ENCODE data around the gene MYMX.
A peak's percentile ranks its signal among the peaks of the same experiment; 100 is the strongest.

Gene MYMX

DNA sequence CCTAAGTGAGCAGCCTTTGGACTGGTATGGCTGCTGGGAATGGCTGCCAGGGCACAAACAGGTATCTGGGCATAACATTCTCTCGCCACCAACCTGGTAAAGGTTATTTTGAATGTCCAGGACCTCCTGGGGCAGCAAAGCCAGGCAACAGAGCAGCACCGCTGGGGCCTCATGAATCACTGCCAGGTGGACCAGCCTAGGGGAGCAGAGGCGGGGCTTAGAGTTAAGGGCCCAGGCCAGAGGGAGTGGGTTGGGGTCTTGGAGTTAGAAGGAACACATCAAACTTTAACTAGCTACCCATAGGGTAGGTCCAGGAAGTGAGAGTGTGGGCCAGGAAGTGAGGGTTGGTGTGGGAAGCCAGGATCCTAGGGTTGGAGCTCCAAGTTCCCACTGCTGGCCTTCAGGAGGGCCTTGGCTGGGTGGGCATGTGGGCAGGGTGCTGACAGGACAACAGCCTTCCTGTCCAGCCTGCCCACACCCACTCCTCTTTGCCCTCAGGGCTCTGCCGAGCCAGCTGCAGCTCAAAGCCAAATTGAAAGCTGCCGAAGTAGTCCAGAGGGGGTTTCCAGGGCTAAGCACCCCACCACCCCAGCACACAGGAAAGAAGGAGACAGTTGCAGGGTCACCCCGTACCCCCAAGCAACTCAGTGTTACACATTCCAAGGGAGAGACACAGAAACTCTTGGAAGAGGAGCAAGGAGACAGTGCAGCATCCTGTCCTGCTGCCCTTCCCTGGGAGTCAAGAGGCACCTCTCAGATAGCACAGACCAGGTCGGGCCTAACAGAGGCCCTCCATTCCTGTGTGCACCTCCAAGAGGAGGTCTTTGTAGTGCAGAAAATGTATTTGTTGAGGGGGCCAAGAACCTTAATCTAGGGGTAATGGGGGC is 46.0 kb downstream of the MYMX start:
- no peak overlapping the region for H3K27ac ChIP-seq
- no peaks in the 10 kb centered on the region for H3K36me3 ChIP-seq (ENCODE audit: control insufficient read depth, insufficient read depth, low read length)
- H3K4me2 ChIP-seq (ENCODE audit: low read length): no peak overlapping the region
- no peaks in the 10 kb centered on the region for H3K79me2 ChIP-seq
- no peak overlapping the region for H3K9ac ChIP-seq
- no peak overlapping the region for H3K4me3 ChIP-seq (ENCODE audit: low read depth, low read length)
- TF ChIP-seq, protein P1, sequence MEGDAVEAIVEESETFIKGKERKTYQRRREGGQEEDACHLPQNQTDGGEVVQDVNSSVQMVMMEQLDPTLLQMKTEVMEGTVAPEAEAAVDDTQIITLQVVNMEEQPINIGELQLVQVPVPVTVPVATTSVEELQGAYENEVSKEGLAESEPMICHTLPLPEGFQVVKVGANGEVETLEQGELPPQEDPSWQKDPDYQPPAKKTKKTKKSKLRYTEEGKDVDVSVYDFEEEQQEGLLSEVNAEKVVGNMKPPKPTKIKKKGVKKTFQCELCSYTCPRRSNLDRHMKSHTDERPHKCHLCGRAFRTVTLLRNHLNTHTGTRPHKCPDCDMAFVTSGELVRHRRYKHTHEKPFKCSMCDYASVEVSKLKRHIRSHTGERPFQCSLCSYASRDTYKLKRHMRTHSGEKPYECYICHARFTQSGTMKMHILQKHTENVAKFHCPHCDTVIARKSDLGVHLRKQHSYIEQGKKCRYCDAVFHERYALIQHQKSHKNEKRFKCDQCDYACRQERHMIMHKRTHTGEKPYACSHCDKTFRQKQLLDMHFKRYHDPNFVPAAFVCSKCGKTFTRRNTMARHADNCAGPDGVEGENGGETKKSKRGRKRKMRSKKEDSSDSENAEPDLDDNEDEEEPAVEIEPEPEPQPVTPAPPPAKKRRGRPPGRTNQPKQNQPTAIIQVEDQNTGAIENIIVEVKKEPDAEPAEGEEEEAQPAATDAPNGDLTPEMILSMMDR (IDR thresholded peaks at IDR 0.05): no peak
- no peaks in the 10 kb centered on the region for H3K27me3 ChIP-seq (ENCODE audit: control insufficient read depth, insufficient read depth, low read length)
- H3K4me1 ChIP-seq: peaks cover 18% of the 10 kb centered on the region
- H2AFZ ChIP-seq: no peak overlapping the region
- no peaks in the 10 kb centered on the region for H3K9me3 ChIP-seq (ENCODE audit: control insufficient read depth, low read length)

DNA sequence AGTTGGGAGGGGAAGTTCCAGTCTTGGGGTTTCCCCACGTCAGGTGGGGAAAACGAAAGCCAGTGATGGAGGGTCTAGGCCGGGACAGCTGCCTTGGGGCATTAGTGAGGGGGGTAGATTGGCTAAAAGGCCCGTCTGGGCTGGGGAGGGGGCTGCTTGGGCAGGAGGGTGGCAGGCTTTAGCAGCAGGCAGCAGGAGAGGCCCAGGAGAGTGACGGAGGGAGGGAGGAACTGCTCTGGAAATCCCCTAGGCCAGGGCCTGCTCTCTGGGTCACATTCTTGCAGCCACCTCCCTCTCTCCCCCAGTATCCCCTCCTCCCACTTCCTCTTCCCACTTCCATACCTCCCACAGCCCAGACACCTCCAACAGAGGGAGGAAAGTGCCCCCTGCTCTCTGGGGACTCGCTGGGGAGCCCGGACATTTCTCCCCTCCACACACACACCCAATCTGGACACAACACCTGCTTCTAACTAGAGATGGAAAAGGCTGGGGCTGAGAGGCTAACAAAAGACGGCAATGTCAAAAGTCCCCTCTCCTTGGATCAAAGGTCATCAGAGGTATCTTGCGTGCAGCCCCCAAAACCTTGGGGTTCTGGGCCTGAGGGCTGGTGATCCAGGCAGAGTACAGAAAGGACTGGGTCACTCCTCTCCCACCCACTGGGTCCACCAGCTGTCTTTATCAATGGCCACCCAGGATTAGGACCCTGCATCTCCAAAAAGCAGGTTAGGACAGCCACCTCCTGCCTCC is 46.8 kb downstream of the MYMX start:
- no peak overlapping the region for H3K27ac ChIP-seq
- no peaks in the 10 kb centered on the region for H3K9me3 ChIP-seq (ENCODE audit: control insufficient read depth, low read length)
- peak overlapping the region; percentile 71 for H3K4me3 ChIP-seq (ENCODE audit: low read depth, low read length)
- H3K79me2 ChIP-seq: no peaks in the 10 kb centered on the region
- no peak overlapping the region for H2AFZ ChIP-seq
- H3K27me3 ChIP-seq (ENCODE audit: control insufficient read depth, insufficient read depth, low read length): no peaks in the 10 kb centered on the region
- H3K36me3 ChIP-seq (ENCODE audit: control insufficient read depth, insufficient read depth, low read length): no peaks in the 10 kb centered on the region
- peaks cover 15% of the 10 kb centered on the region for H3K4me1 ChIP-seq
- peak overlapping the region; percentile 92 for H3K4me2 ChIP-seq (ENCODE audit: low read length)
- H3K9ac ChIP-seq: no peak overlapping the region
- TF ChIP-seq, protein P1 (IDR thresholded peaks at IDR 0.05): no peak

DNA sequence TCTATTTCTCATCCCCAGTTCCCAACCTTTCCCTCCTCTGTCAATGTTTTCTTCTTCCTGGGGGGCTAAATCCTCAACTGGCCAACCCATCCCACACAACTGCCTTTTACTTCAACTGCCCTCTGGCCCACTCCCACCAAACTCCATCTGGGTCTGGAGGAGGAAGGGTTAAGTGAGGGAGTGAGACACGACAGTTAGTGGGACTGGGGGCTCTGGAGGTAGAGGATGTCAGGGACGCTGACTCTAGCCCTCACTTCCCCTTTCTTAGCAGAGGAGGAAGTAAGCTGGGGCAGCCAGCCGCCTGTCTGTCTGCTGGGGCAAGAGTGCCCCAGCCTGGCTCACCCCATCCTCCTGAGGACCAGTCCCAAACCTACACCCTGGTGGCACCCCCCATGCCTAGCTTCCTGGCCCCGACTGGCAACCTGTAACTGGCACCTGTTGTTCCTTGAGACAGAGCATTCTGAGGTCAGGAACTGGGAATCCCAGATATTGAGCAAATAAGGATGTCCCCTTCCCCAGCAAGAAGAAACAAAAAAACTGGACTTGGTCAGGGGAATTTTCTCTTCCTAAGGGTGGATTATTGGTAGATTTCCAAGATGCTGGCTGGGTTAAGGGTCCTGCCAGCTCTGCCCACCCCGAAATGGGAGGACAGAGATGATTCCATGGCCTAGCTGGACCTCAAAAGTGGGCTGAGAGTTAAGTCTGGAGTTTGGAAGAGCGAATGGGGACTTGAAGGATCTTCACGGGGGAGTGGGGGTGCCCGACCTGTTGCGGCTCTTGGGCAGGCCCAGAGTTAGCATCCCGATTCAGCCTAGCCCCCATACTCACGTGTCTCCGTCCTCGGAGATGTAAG is 47.7 kb downstream of the MYMX start:
- no peaks in the 10 kb centered on the region for H3K36me3 ChIP-seq (ENCODE audit: control insufficient read depth, insufficient read depth, low read length)
- peaks cover 15% of the 10 kb centered on the region for H3K4me1 ChIP-seq
- H2AFZ ChIP-seq: peak overlapping the region; percentile 93
- H3K4me2 ChIP-seq (ENCODE audit: low read length): peak overlapping the region; percentile 92
- TF ChIP-seq, protein P1 (IDR thresholded peaks at IDR 0.05): no peak
- no peaks in the 10 kb centered on the region for H3K9me3 ChIP-seq (ENCODE audit: control insufficient read depth, low read length)
- H3K4me3 ChIP-seq (ENCODE audit: low read depth, low read length): peak overlapping the region; percentile 71
- peak overlapping the region; percentile 29 for H3K9ac ChIP-seq
- H3K27me3 ChIP-seq (ENCODE audit: control insufficient read depth, insufficient read depth, low read length): no peaks in the 10 kb centered on the region
- H3K27ac ChIP-seq: peak overlapping the region; percentile 40
- H3K79me2 ChIP-seq: no peaks in the 10 kb centered on the region

DNA sequence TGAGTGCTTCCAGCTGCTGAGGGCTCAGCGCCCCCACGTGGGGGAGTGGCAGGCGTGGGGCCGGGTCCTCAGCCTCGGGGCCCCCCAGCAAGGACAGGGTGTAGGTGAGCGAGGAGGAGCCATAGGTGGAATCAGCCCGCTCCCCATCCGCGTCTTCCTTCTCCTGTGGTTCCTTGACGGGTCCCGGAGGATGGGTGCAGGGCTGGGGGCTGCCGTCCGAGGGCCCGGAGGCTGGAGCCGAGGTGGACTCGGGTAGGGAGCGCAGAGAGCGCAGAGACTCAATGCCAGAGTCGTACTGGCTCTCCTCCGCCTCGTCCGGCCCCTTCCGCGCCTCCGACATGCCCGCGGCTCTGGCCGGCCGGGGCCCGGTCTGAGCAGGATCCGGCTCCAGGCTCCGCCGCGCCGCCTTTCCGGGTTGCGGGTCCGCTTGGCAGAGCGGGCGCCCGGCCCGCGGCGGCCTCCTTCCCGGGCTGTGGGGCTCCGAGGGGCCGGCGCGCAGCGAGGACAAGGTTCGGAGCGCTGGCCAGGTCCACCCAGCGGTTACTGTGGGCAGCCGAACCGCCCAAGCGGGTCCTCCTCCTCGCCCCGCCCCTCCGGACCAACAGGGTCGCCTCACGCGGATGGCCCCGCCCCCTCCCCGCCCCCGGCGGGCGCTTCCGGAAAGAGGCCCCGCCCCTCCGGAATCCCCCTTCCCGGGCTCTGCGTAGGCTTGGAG is 48.4 kb downstream of the MYMX start, which contains the start of gene NFKBIE:
Gene NFKBIE, minus strand, starts transcription at position 545 of the 715 bp plus-strand sequence. Its CDS starts 205 bp downstream, at position 340.
- no peaks in the 10 kb centered on the region for H3K36me3 ChIP-seq (ENCODE audit: control insufficient read depth, insufficient read depth, low read length)
- H3K9ac ChIP-seq: peak within 1 kb of the TSS; percentile 29
- H3K79me2 ChIP-seq: no peaks in the 10 kb centered on the region
- no peaks in the 10 kb centered on the region for H3K27me3 ChIP-seq (ENCODE audit: control insufficient read depth, insufficient read depth, low read length)
- H3K4me1 ChIP-seq: peaks cover 15% of the 10 kb centered on the region
- no peaks in the 10 kb centered on the region for H3K9me3 ChIP-seq (ENCODE audit: control insufficient read depth, low read length)
- peak within 1 kb of the TSS; percentile 71 for H3K4me3 ChIP-seq (ENCODE audit: low read depth, low read length)
- peak within 1 kb of the TSS; percentile 92 for H3K4me2 ChIP-seq (ENCODE audit: low read length)
- TF ChIP-seq, protein P1 (IDR thresholded peaks at IDR 0.05): peak; percentile 11
- peak within 1 kb of the TSS; percentile 40 for H3K27ac ChIP-seq
- H2AFZ ChIP-seq: peak within 1 kb of the TSS; percentile 93
